H7 (cell line): ENCODE data around the gene MTCL1. TPM values are rescaled to one million over a fixed set of nuclear protein-coding genes. Genes with fewer than 3 reads are reported as not detected.

Experiments used
- DNase-seq: peaks from one replicate; pipeline ENCODE4 v3.0.0; 2012
- H3K27me3 ChIP-seq: 2 replicates; pipeline ENCODE4 v1.6.0; 2011; ENCODE audit warnings: mild to moderate bottlenecking, low read length; ENCODE audit not compliant: control insufficient read depth, insufficient read depth
- H3K36me3 ChIP-seq: replicated peaks from 2 replicates; pipeline ENCODE4 v1.5.1; 2011; ENCODE audit warnings: low read length; ENCODE audit not compliant: control insufficient read depth, insufficient read depth
- H3K4me3 ChIP-seq: 2 replicates; pipeline ENCODE4 v1.5.1; 2011; ENCODE audit warnings: low read depth, mild to moderate bottlenecking, control low read depth, low read length, moderate library complexity; ENCODE audit not compliant: insufficient read depth
- total RNA-seq: library from RNA; depleted of rRNA; stranded (reverse); fragments of >200 nt; shearing (Covaris generic); gene quantifications from 2 replicates; pipeline ENCODE4 v1.2.3, GENCODE V29; 2014

MTCL1 gene
- total RNA-seq, 1 experiment from 2014 or later, result 16.0 TPM

GRCh38 chr18:8699948-8700347 is 5.4 kb upstream of the MTCL1 start:
- Histone ChIP-seq H3K36me3 (no peaks in the 10 kb centered on the region), H3K27me3 (peaks cover 13% of the 10 kb centered on the region), H3K4me3 (no peak overlapping the region)
- no peak for DNase-seq

- Histone ChIP-seq H3K4me3 (no peak overlapping the region), H3K27me3 (peaks cover 20% of the 10 kb centered on the region), H3K36me3 (no peaks in the 10 kb centered on the region)
- no peak for DNase-seq
Observed at GRCh38 chr18:8701546-8702118, 3.7 kb upstream of the MTCL1 start.

GRCh38 chr18:8702668-8703067 is 2.7 kb upstream of the MTCL1 start:
- Histone ChIP-seq H3K36me3 (no peaks in the 10 kb centered on the region), H3K4me3 (no peak overlapping the region), H3K27me3 (peaks cover 26% of the 10 kb centered on the region)
- DNase-seq, result no peak

GRCh38 chr18:8703092-8703709 is 2.2 kb upstream of the MTCL1 start:
- peak; percentile 73 for DNase-seq
- Histone ChIP-seq H3K27me3 (peaks cover 26% of the 10 kb centered on the region), H3K4me3 (no peak overlapping the region), H3K36me3 (no peaks in the 10 kb centered on the region)

GRCh38 chr18:8703781-8704301 is 1.5 kb upstream of the MTCL1 start:
- no peak overlapping the region for H3K4me3 ChIP-seq
- peak; percentile 50 for DNase-seq
- peaks cover 26% of the 10 kb centered on the region for H3K27me3 ChIP-seq
- no peaks in the 10 kb centered on the region for H3K36me3 ChIP-seq

- H3K36me3 ChIP-seq, result no peaks in the 10 kb centered on the region
- DNase-seq, result peak; percentile 98
- peak overlapping the region; percentile 69 for H3K4me3 ChIP-seq
- H3K27me3 ChIP-seq, result peaks cover 26% of the 10 kb centered on the region
Observed at GRCh38 chr18:8704361-8705237, 757 bp upstream of the MTCL1 start.

GRCh38 chr18:8705961-8706790 is 820 bp downstream of the MTCL1 start:
- H3K36me3 ChIP-seq, result no peaks in the 10 kb centered on the region
- DNase-seq, result peak; percentile 75
- peaks cover 26% of the 10 kb centered on the region for H3K27me3 ChIP-seq
- H3K4me3 ChIP-seq, result peak overlapping the region; percentile 60

GRCh38 chr18:8706791-8707555 is 1.6 kb downstream of the MTCL1 start:
- H3K27me3 ChIP-seq, result peaks cover 26% of the 10 kb centered on the region
- H3K36me3 ChIP-seq, result no peaks in the 10 kb centered on the region
- peak; percentile 86 for DNase-seq
- H3K4me3 ChIP-seq, result peak overlapping the region; percentile 60

GRCh38 chr18:8707556-8708300 is 2.4 kb downstream of the MTCL1 start:
- DNase-seq, result peak; percentile 54
- Histone ChIP-seq H3K27me3 (peaks cover 26% of the 10 kb centered on the region), H3K36me3 (no peaks in the 10 kb centered on the region), H3K4me3 (peak overlapping the region; percentile 60)

GRCh38 chr18:8708670-8709069 is 3.3 kb downstream of the MTCL1 start:
- Histone ChIP-seq H3K4me3 (no peak overlapping the region), H3K36me3 (no peaks in the 10 kb centered on the region), H3K27me3 (peaks cover 20% of the 10 kb centered on the region)
- DNase-seq, result no peak

GRCh38 chr18:8709248-8710059 is 4.1 kb downstream of the MTCL1 start:
- H3K4me3 ChIP-seq, result no peak overlapping the region
- DNase-seq, result no peak
- no peaks in the 10 kb centered on the region for H3K36me3 ChIP-seq
- peaks cover 13% of the 10 kb centered on the region for H3K27me3 ChIP-seq

- Histone ChIP-seq H3K4me3 (no peak overlapping the region), H3K27me3 (peaks cover 5% of the 10 kb centered on the region), H3K36me3 (no peaks in the 10 kb centered on the region)
- DNase-seq, result no peak
Observed at GRCh38 chr18:8711736-8712135, 6.4 kb downstream of the MTCL1 start.
